ENCODE measurements around the gene WDR45B.

The WDR45B gene

GRCh38 chr17:82678265-82678891 is 30.1 kb upstream of the WDR45B start:
- FAIRE-seq = no peak
- no peak for DNase-seq (ENCODE audit: insufficient read length, low spot score)

GRCh38 chr17:82677353-82677925 is 29.2 kb upstream of the WDR45B start:
- DNase-seq (ENCODE audit: insufficient read length, low spot score) (no peak), FAIRE-seq (no peak)

GRCh38 chr17:82675476-82676245 is 27.4 kb upstream of the WDR45B start:
- DNase-seq (ENCODE audit: insufficient read length, low spot score) = no peak
- FAIRE-seq = no peak

DNA sequence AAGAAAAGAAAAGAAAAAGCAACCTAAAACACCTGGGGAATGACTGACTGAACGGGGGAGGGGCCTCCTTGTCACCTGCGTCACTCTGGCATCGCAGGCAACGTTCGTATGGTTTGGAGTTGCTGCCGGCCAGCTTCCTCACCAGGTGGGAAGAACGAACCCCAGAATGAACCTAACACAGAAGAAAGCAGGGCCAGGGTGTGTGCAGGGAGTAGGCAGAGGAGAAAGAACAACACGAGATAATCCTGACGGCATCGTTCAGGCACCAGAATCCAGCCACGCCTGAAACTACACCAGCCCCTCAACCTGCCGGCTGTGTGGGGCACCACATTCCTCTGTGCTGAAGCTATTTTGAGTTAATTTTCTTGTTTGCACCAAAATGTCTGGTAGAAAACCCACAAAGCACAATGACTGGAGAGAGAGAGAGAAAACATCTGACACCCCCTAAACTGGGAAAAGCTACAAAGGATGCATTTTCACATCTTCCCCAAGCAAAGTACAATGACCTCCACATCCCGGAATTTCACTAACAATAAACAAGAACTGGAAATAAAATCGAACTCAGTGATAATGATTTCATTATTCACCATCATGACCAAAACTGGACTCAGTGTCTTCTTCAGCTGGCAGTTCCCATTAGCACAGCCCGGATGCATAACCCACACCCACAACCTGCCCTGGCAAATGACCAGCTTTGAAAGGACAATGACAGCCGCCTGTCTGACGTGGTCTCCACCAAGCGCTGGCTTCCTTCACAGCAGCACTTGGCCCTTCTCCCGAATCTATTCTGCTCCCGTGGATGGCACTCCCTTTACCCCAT is 26.6 kb upstream of the WDR45B start:
- FAIRE-seq = no peak
- no peak for DNase-seq (ENCODE audit: insufficient read length, low spot score)

DNA sequence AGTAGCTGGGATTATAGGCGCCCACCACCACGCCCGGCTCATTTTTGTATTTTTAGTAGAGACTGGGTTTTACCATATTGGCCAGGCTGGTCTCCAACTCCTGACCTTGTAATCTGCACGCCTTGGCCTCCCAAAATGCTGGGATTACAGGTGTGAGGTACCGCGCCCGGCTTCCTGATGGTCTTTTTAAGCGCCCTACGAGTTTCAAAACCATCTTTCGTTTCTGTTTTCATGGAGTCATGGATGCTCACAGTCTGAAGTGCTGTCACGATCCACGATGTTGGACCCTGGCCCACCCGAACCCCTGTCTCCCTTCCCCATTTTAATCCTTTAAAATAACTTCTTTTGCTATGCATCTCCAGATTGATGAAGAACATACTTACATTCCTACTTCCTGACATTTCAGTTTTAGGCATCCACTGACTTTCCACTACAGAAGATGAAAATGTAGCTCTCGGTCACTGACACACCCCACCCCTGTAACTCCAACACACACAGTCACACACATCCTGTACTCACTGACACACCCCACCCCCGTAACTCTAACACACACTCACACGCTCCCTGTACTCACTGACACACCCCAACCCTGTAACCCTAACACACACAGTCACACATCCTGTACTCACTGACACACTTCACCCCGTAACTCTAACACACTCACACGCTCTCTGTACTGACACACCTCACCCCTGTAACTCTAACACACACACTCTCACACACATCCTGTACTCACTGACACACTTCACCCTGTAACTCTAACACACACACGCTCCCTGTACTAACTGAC is 22.6 kb upstream of the WDR45B start:
- FAIRE-seq (no peak), DNase-seq (ENCODE audit: insufficient read length, low spot score) (no peak)

- FAIRE-seq (no peak), DNase-seq (ENCODE audit: insufficient read length, low spot score) (no peak)
Observed at GRCh38 chr17:82668631-82669099, 20.4 kb upstream of the WDR45B start.

GRCh38 chr17:82668024-82668630 is 19.9 kb upstream of the WDR45B start:
- no peak for DNase-seq (ENCODE audit: insufficient read length, low spot score)
- FAIRE-seq = no peak

DNA sequence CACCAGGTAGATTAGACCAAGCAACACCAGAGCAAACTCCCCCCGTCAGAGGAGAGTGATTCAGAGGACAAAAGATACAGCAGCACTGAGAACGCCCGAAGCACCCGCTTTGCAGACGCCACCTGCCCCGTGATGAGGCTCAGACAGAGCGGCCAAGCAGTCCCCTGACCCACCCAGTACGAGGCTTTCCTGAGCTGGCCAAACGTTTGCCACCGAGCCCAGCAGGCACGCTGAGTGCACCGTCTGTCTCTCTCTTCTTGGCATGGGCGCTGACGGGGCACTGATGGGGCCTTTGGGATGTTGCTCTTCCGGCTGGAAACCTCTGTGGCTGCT is 19.4 kb upstream of the WDR45B start:
- FAIRE-seq (no peak), DNase-seq (ENCODE audit: insufficient read length, low spot score) (no peak)

- DNase-seq (ENCODE audit: insufficient read length, low spot score) (no peak), FAIRE-seq (no peak)
Observed at GRCh38 chr17:82666931-82667667, 18.9 kb upstream of the WDR45B start.

- FAIRE-seq = no peak
- no peak for DNase-seq (ENCODE audit: insufficient read length, low spot score)
Observed at GRCh38 chr17:82665891-82666290, 17.6 kb upstream of the WDR45B start.

- DNase-seq (ENCODE audit: insufficient read length, low spot score) (no peak), FAIRE-seq (no peak)
Observed at GRCh38 chr17:82665217-82665616, 17.0 kb upstream of the WDR45B start.

- DNase-seq (ENCODE audit: insufficient read length, low spot score) (no peak), FAIRE-seq (no peak)
Observed at GRCh38 chr17:82664701-82665182, 16.5 kb upstream of the WDR45B start.

DNA sequence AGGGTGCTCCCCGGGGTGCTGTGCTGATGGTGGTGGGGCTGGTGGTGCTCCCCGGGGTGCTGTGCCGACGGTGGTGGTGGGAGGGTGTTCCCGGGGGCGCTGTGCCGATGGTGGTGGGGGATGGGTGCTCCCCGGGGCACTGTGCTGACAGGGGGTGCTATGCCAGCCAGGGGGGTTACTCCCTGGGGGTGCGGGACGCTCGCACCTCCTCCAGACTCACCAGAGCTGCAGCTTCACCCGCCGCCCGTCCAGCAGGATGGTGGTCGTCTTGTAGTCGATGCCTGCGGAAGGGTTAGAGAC is 16.0 kb upstream of the WDR45B start:
- no peak for FAIRE-seq
- DNase-seq (ENCODE audit: insufficient read length, low spot score) = no peak

GRCh38 chr17:82663381-82664275 is 15.4 kb upstream of the WDR45B start:
- FAIRE-seq (no peak), DNase-seq (ENCODE audit: insufficient read length, low spot score) (no peak)

DNA sequence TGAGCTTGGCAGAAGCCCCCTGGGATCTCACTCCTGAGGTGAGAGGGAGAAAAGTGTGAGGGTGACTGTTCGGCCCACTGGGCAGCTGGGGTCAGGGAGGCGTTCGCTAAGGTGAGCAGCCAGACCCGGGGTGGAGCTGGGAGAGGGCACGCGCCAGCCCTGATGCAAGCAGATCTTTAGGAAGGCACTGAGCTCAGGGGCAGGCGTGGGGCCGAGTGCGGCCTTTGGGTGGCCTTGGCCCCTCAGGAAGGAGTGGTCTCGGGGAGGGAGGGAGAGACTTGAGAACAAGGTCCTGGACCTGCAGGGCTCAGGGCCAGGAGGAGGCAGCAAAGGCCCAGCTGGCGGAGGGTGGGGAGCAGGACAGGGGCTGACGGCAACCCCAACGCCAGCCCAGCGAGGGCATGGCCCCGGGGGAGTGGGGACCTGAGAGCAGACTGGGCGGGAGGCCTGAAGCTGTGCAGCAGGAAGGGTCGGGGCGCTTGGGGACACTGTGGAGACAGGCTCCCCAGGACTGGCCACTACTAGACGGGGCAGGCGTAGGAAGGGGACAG is 14.5 kb upstream of the WDR45B start:
- no peak for FAIRE-seq
- DNase-seq (ENCODE audit: insufficient read length, low spot score) = no peak

DNA sequence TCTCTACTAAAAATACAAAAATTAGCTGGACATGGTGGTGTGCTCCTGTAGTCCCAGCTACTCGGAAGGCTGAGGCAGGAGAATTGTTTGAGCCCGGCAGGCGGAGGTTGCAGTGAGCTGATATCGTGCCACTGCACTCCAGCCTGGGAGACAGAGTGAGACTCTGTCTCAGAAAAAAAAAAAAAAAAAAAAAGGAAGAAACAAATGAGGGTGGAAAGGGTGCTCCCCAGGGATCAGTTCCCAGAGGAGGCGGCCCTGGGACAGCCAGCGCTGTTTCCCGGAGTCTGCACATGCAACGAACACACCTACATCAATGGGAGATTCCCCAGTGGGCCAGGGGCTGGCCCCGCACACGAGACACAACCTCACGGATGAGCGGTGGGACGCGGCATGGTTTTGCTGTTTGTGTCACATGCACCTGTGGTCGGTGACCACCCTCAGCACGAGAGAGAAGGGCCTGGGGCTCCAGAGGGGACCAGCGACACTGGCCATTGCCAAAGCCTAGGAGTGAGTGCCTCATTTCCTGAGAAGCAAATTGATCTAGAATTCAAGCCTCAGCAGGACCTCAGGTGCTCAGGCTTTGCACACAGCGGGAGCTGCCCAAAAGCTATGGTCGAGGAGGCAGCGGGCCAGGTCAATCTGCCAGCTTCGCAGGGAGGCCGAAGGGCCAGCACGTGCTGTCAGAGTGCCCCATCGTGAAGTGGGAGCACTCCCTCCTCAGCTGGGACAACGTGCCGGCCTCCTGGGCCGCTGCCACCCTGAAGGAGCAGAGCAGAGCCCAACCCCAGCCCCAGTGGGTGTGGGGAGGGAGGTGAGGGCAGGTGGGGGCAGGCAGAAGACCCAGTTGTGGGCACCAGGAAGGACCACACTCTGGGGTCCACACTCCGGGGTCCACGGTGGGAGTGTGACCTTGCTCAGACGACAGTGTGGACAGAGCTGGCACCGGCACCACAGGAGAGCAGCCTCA is 13.8 kb upstream of the WDR45B start:
- FAIRE-seq = no peak
- DNase-seq (ENCODE audit: insufficient read length, low spot score) = no peak

DNA sequence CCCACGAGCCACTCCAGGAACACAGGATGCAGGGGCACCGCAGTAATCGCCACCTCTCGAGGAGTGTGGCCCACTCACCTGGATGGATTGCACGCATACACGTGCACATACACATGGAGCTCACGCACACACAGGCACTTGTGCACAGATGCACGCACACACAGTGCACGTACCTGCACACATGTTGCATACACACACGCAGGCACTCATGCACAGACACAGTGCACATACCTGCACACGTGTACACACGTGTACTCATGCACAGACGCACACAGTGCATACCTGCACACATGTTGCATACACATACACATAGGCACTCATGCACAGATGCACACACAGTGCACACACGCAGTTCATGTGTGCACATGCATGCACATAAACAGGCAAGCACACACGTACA is 11.6 kb upstream of the WDR45B start:
- DNase-seq (ENCODE audit: insufficient read length, low spot score) = no peak
- FAIRE-seq = no peak

Measured in HTR-8/SVneo (cell line).